KMS-11 (cell line): ENCODE data around the gene RSPH6A.

Experiments used
- H2AFZ ChIP-seq: fragments of 200-600 bp; sonication (generic); 2 replicates; pipeline ENCODE4 v1.6.1; 2016; ENCODE audit warnings: antibody characterized with exemption, mixed run types, low read depth
- H3K27ac ChIP-seq: fragments of 200-600 bp; sonication (generic); 2 replicates; pipeline ENCODE4 v1.6.1; 2016; ENCODE audit warnings: mild to moderate bottlenecking, mixed run types
- H3K27me3 ChIP-seq: fragments of 200-600 bp; sonication (generic); 2 replicates; pipeline ENCODE4 v1.6.1; 2017; ENCODE audit warnings: mild to moderate bottlenecking, low read depth, mixed run types, moderate library complexity; ENCODE audit not compliant: insufficient read depth
- H3K36me3 ChIP-seq: fragments of 200-600 bp; sonication (generic); 2 replicates; pipeline ENCODE4 v1.6.1; 2017; ENCODE audit warnings: mild to moderate bottlenecking, mixed run types; ENCODE audit not compliant: insufficient read depth
- H3K4me1 ChIP-seq: fragments of 200-600 bp; sonication (generic); 2 replicates; pipeline ENCODE4 v1.6.1; 2016; ENCODE audit warnings: mild to moderate bottlenecking, low read depth, mixed run types; ENCODE audit not compliant: poor library complexity, severe bottlenecking
- H3K4me2 ChIP-seq: fragments of 200-600 bp; sonication (generic); 2 replicates; pipeline ENCODE4 v1.7.0; 2016; ENCODE audit warnings: mild to moderate bottlenecking, mixed run types
- H3K4me3 ChIP-seq: fragments of 200-600 bp; sonication (generic); IDR thresholded peaks from 2 replicates; pipeline ENCODE4 v1.6.1; 2017; ENCODE audit warnings: low read depth, low read length, mixed read lengths; ENCODE audit not compliant: insufficient read depth
- H3K79me2 ChIP-seq: fragments of 200-600 bp; sonication (generic); 2 replicates; pipeline ENCODE4 v1.6.1; 2016; ENCODE audit warnings: low read depth, mixed run types; ENCODE audit not compliant: insufficient read depth
- H3K9ac ChIP-seq: fragments of 200-600 bp; sonication (generic); 2 replicates; pipeline ENCODE4 v1.6.1; 2016; ENCODE audit warnings: mild to moderate bottlenecking, mixed run types
- H4K20me1 ChIP-seq: fragments of 200-600 bp; sonication (generic); 2 replicates; pipeline ENCODE4 v1.6.1; 2016; ENCODE audit warnings: mild to moderate bottlenecking, mixed run types; ENCODE audit not compliant: insufficient read depth
- CTCF ChIP-seq: fragments of 200-600 bp; sonication (generic); conservative IDR thresholded peaks from 2 replicates; pipeline ENCODE4 v1.6.1; 2017; ENCODE audit warnings: low read depth, mild to moderate bottlenecking, antibody characterized with exemption, low read length, moderate library complexity, mixed read lengths

Gene RSPH6A

GRCh38 chr19:45764475-45764874 is 50.6 kb downstream of the RSPH6A start:
- no peak overlapping the region for H2AFZ ChIP-seq
- no peak overlapping the region for H3K27ac ChIP-seq
- TF ChIP-seq CTCF = no peak
- H3K27me3 ChIP-seq = peaks cover 11% of the 10 kb centered on the region
- no peak overlapping the region for H3K4me3 ChIP-seq
- no peaks in the 10 kb centered on the region for H3K36me3 ChIP-seq
- H3K9ac ChIP-seq = no peak overlapping the region
- H3K79me2 ChIP-seq = no peaks in the 10 kb centered on the region
- H3K4me2 ChIP-seq = no peak overlapping the region
- no peaks in the 10 kb centered on the region for H4K20me1 ChIP-seq
- H3K4me1 ChIP-seq = peaks cover 5% of the 10 kb centered on the region

DNA sequence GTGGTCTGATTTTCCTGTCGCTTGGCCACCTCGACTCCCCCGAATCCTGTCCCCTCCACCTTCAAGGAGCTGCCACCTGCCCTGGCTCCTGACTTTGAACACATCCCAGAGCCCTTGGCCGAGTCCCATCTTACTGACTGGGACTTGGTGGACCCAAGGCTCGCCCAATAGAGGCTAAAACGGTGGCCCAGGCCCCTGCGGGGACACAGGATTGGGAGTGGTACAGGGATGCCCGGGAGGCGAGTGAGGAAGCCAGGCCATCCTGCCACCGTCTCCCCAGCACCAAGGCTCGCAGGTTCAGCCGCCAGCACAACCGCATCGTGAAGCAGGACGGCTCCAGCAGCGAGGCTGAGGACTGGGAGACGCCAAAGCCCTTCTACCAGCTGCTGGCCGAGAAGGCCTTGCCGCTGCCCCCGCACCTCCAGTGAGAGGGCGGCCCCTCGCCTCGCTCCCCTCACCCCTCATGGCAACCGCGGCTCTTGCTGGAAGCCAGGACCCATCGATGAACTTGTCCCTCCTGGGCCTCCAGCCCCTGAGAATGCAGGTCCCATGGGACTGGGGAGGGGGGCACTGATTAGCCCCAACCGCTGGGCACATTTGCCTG is 51.3 kb downstream of the RSPH6A start:
- TF ChIP-seq CTCF = no peak
- Histone ChIP-seq H3K27ac (no peak overlapping the region), H3K27me3 (peaks cover 11% of the 10 kb centered on the region), H3K9ac (no peak overlapping the region), H3K36me3 (no peaks in the 10 kb centered on the region), H3K4me2 (no peak overlapping the region), H3K79me2 (no peaks in the 10 kb centered on the region), H4K20me1 (no peaks in the 10 kb centered on the region), H2AFZ (no peak overlapping the region), H3K4me1 (peaks cover 5% of the 10 kb centered on the region), H3K4me3 (no peak overlapping the region)

GRCh38 chr19:45762870-45763631 is 52.1 kb downstream of the RSPH6A start:
- no peak overlapping the region for H2AFZ ChIP-seq
- H3K27ac ChIP-seq = no peak overlapping the region
- TF ChIP-seq CTCF = no peak
- peaks cover 5% of the 10 kb centered on the region for H3K4me1 ChIP-seq
- no peaks in the 10 kb centered on the region for H3K79me2 ChIP-seq
- H3K9ac ChIP-seq = no peak overlapping the region
- no peak overlapping the region for H3K4me2 ChIP-seq
- H3K4me3 ChIP-seq = no peak overlapping the region
- no peaks in the 10 kb centered on the region for H4K20me1 ChIP-seq
- H3K27me3 ChIP-seq = peaks cover 11% of the 10 kb centered on the region
- no peaks in the 10 kb centered on the region for H3K36me3 ChIP-seq

- H4K20me1 ChIP-seq = no peaks in the 10 kb centered on the region
- no peaks in the 10 kb centered on the region for H3K36me3 ChIP-seq
- no peak for TF ChIP-seq CTCF
- H3K9ac ChIP-seq = no peak overlapping the region
- H3K27me3 ChIP-seq = peaks cover 5% of the 10 kb centered on the region; the same call in 1 of the 2 replicates
- H3K4me3 ChIP-seq = no peak overlapping the region
- H3K27ac ChIP-seq = no peak overlapping the region
- H3K4me2 ChIP-seq = no peak overlapping the region
- H2AFZ ChIP-seq = no peak overlapping the region
- no peaks in the 10 kb centered on the region for H3K4me1 ChIP-seq
- no peaks in the 10 kb centered on the region for H3K79me2 ChIP-seq
Measured at GRCh38 chr19:45761714-45762113, 53.4 kb downstream of the RSPH6A start.
